ENCODE data around the gene BRMS1. TPM values are rescaled to one million over a fixed set of nuclear protein-coding genes. Genes with fewer than 3 reads are reported as not detected.

The BRMS1 gene
- total and polyA plus RNA-seq, 4 donors: 12.0 to 24.0 (median 20.3) TPM

DNA sequence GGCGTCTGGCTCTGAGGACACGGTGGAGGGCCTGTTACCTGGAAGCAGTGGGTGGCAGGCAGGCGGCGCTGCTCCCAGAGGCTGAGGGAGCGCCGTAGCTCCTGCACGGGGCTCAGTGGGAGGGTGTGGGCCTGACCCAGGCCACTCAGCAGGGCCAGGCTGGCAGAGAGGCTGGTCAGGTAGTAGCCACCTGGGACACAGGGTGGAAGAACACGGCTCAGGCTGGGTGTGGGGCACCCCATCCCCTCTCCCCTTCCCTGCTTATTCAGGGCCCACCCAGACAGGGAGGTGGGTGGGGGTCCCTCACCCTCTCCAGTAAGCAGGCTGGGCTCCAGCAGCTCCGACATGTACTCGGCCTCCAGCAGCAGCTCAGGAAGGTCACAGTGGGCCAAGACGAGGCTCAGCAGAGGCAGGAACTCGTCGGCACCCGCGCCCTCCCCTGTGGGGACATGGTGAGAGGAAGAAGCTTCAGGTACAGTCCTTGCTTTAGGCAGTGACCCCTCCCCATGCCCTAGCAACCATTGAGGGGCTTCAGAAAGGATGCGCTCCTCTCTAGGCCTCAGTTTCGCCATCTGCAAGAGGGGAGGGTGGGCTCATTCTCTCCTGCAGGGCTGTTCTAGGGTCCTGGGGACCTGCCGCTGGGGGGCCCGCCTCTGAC, 11.6 kb downstream of the BRMS1 start:
- 92% methylated on average over 19 of the region's 19 CpGs for WGBS
- Histone ChIP-seq H3K4me1 (ENCODE audit: control insufficient read depth in 4 of 4, insufficient read depth in 4 of 4, low read length in 3 of 4) (peaks cover 4 to 20% (median 12%) of the 10 kb centered on the region in 4 donors), H3K9ac (ENCODE audit: low read depth in 1 of 2, low read length in 2 of 2) (no peak overlapping the region), H3K36me3 (ENCODE audit: control insufficient read depth in 4 of 4, insufficient read depth in 3 of 4, low read depth in 1 of 4, low read length in 3 of 4) (peaks cover 0 to 6% (median 1%) of the 10 kb centered on the region in 4 donors), H3K9me3 (ENCODE audit: control insufficient read depth in 4 of 4, low read length in 3 of 4) (no peaks in the 10 kb centered on the region), H3K4me3 (ENCODE audit: low read depth in 1 of 3, low read length in 3 of 3) (no peak overlapping the region), H3K27ac (ENCODE audit: low read depth in 1 of 2, low read length in 2 of 2) (no peak overlapping the region), H3K27me3 (ENCODE audit: control insufficient read depth in 4 of 4, insufficient read depth in 4 of 4, low read length in 3 of 4) (no peaks in the 10 kb centered on the region)
- DNase-seq (ENCODE audit: low spot score): no peak
- TF ChIP-seq SP1 (IDR thresholded peaks at IDR 0.05) (no peak), FOXA2 (IDR thresholded peaks at IDR 0.05) (no peak), FOXA1 (IDR thresholded peaks at IDR 0.05) (no peak), HNF4A (conservative IDR thresholded peaks at IDR 0.05) (no peak), JUND (IDR thresholded peaks at IDR 0.05) (no peak), GABPA (IDR thresholded peaks at IDR 0.05 in 1 of 2, conservative IDR thresholded peaks at IDR 0.05 in 1 of 2) (no peak), RXRA (IDR thresholded peaks at IDR 0.05) (no peak), NR2F2 (IDR thresholded peaks at IDR 0.05) (no peak), ATF3 (IDR thresholded peaks at IDR 0.05) (no peak), HNF4G (IDR thresholded peaks at IDR 0.05) (no peak), YY1 (IDR thresholded peaks at IDR 0.05) (no peak), RAD21 (IDR thresholded peaks at IDR 0.05) (no peak), TAF1 (conservative IDR thresholded peaks at IDR 0.05) (no peak), EGR1 (IDR thresholded peaks at IDR 0.05; ENCODE audit: low read depth in 2 of 2) (no peak)
- TF ChIP-seq, protein P1, sequence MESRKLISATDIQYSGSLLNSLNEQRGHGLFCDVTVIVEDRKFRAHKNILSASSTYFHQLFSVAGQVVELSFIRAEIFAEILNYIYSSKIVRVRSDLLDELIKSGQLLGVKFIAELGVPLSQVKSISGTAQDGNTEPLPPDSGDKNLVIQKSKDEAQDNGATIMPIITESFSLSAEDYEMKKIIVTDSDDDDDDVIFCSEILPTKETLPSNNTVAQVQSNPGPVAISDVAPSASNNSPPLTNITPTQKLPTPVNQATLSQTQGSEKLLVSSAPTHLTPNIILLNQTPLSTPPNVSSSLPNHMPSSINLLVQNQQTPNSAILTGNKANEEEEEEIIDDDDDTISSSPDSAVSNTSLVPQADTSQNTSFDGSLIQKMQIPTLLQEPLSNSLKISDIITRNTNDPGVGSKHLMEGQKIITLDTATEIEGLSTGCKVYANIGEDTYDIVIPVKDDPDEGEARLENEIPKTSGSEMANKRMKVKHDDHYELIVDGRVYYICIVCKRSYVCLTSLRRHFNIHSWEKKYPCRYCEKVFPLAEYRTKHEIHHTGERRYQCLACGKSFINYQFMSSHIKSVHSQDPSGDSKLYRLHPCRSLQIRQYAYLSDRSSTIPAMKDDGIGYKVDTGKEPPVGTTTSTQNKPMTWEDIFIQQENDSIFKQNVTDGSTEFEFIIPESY (IDR thresholded peaks at IDR 0.05): no peak
- TF ChIP-seq, protein P2, sequence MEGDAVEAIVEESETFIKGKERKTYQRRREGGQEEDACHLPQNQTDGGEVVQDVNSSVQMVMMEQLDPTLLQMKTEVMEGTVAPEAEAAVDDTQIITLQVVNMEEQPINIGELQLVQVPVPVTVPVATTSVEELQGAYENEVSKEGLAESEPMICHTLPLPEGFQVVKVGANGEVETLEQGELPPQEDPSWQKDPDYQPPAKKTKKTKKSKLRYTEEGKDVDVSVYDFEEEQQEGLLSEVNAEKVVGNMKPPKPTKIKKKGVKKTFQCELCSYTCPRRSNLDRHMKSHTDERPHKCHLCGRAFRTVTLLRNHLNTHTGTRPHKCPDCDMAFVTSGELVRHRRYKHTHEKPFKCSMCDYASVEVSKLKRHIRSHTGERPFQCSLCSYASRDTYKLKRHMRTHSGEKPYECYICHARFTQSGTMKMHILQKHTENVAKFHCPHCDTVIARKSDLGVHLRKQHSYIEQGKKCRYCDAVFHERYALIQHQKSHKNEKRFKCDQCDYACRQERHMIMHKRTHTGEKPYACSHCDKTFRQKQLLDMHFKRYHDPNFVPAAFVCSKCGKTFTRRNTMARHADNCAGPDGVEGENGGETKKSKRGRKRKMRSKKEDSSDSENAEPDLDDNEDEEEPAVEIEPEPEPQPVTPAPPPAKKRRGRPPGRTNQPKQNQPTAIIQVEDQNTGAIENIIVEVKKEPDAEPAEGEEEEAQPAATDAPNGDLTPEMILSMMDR (IDR thresholded peaks at IDR 0.05; ENCODE audit: low read depth, low read length, missing input control): no peak
- TF ChIP-seq, protein P3, sequence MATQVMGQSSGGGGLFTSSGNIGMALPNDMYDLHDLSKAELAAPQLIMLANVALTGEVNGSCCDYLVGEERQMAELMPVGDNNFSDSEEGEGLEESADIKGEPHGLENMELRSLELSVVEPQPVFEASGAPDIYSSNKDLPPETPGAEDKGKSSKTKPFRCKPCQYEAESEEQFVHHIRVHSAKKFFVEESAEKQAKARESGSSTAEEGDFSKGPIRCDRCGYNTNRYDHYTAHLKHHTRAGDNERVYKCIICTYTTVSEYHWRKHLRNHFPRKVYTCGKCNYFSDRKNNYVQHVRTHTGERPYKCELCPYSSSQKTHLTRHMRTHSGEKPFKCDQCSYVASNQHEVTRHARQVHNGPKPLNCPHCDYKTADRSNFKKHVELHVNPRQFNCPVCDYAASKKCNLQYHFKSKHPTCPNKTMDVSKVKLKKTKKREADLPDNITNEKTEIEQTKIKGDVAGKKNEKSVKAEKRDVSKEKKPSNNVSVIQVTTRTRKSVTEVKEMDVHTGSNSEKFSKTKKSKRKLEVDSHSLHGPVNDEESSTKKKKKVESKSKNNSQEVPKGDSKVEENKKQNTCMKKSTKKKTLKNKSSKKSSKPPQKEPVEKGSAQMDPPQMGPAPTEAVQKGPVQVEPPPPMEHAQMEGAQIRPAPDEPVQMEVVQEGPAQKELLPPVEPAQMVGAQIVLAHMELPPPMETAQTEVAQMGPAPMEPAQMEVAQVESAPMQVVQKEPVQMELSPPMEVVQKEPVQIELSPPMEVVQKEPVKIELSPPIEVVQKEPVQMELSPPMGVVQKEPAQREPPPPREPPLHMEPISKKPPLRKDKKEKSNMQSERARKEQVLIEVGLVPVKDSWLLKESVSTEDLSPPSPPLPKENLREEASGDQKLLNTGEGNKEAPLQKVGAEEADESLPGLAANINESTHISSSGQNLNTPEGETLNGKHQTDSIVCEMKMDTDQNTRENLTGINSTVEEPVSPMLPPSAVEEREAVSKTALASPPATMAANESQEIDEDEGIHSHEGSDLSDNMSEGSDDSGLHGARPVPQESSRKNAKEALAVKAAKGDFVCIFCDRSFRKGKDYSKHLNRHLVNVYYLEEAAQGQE (IDR thresholded peaks at IDR 0.05): no peak
- TF ChIP-seq, protein P4, sequence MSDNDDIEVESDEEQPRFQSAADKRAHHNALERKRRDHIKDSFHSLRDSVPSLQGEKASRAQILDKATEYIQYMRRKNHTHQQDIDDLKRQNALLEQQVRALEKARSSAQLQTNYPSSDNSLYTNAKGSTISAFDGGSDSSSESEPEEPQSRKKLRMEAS (IDR thresholded peaks at IDR 0.05): no peak
